WTC11 (cell line): Measurements from ENCODE around the gene HAGHL. TPM values are rescaled to one million over a fixed set of nuclear protein-coding genes. Genes with fewer than 3 reads are reported as not detected.
A peak's percentile ranks its signal among the peaks of the same experiment; 100 is the strongest.

ENCODE experiments used
- AFF4 ChIP-seq: sonication (generic); formaldehyde crosslinking; IDR thresholded peaks from 2 replicates; pipeline ENCODE4 v1.8.1; 2023; ENCODE audit warnings: mild to moderate bottlenecking, missing genetic modification reagents, borderline replicate concordance
- ATF1 ChIP-seq: sonication (generic); formaldehyde crosslinking; IDR thresholded peaks from 2 replicates; pipeline ENCODE4 v1.8.1; 2023; ENCODE audit warnings: mild to moderate bottlenecking, moderate library complexity, missing genetic modification reagents
- ATF2 ChIP-seq: sonication (generic); formaldehyde crosslinking; IDR thresholded peaks from 2 replicates; pipeline ENCODE4 v1.8.1; 2022; ENCODE audit warnings: low read depth, missing genetic modification reagents, borderline replicate concordance
- ATF6 ChIP-seq: sonication (generic); formaldehyde crosslinking; IDR thresholded peaks from 2 replicates; pipeline ENCODE4 v1.8.1; 2023; ENCODE audit warnings: mild to moderate bottlenecking, missing genetic modification reagents
- CBFB ChIP-seq: sonication (generic); formaldehyde crosslinking; IDR thresholded peaks from 2 replicates; pipeline ENCODE4 v1.8.1; 2022; ENCODE audit warnings: mild to moderate bottlenecking, low read depth, missing genetic modification reagents
- E2F1 ChIP-seq: sonication (generic); formaldehyde crosslinking; IDR thresholded peaks from 2 replicates; pipeline ENCODE4 v1.8.0; 2022; ENCODE audit warnings: mild to moderate bottlenecking, missing genetic modification reagents
- E2F4 ChIP-seq: sonication (generic); formaldehyde crosslinking; IDR thresholded peaks from 2 replicates; pipeline ENCODE4 v1.8.1; 2022; ENCODE audit warnings: low read depth, mild to moderate bottlenecking, moderate library complexity, missing genetic modification reagents, borderline replicate concordance
- ESRRA ChIP-seq: sonication (generic); formaldehyde crosslinking; IDR thresholded peaks from 2 replicates; pipeline ENCODE4 v1.8.1; 2022; ENCODE audit warnings: mild to moderate bottlenecking, missing genetic modification reagents, borderline replicate concordance
- GABPB1 ChIP-seq: sonication (generic); formaldehyde crosslinking; IDR thresholded peaks from 2 replicates; pipeline ENCODE4 v1.8.1; 2023; ENCODE audit warnings: mild to moderate bottlenecking, missing genetic modification reagents
- JAZF1 ChIP-seq: fragments of 250-450 bp; sonication (Bioruptor Pico); IDR thresholded peaks from 2 replicates; pipeline ENCODE4 v1.9.0; 2021; ENCODE audit warnings: moderate library complexity, mild to moderate bottlenecking, inconsistent platforms
- MXD4 ChIP-seq: fragments of 250-450 bp; sonication (Bioruptor Pico); IDR thresholded peaks from 2 replicates; pipeline ENCODE4 v1.8.0; 2021; ENCODE audit warnings: mild to moderate bottlenecking, moderate library complexity, borderline replicate concordance
- NFATC4 ChIP-seq: fragments of 250-450 bp; sonication (Bioruptor Pico); IDR thresholded peaks from 2 replicates; pipeline ENCODE4 v1.9.0; 2021; ENCODE audit warnings: mild to moderate bottlenecking
- NFYB ChIP-seq: sonication (generic); formaldehyde crosslinking; conservative IDR thresholded peaks from 2 replicates; pipeline ENCODE4 v1.8.0; 2022; ENCODE audit warnings: low read depth, missing genetic modification reagents
- NR1H2 ChIP-seq: sonication (generic); formaldehyde crosslinking; IDR thresholded peaks from 2 replicates; pipeline ENCODE4 v1.9.0; 2021; ENCODE audit warnings: mild to moderate bottlenecking, moderate library complexity, missing genetic modification reagents
- OVOL2 ChIP-seq: fragments of 250-450 bp; sonication (Bioruptor Pico); IDR thresholded peaks from 2 replicates; pipeline ENCODE4 v1.9.0; 2021; ENCODE audit warnings: mild to moderate bottlenecking, borderline replicate concordance
- PRDM15 ChIP-seq: sonication (generic); formaldehyde crosslinking; IDR thresholded peaks from 2 replicates; pipeline ENCODE4 v1.8.0; 2022; ENCODE audit warnings: missing genetic modification reagents
- PREB ChIP-seq: sonication (generic); formaldehyde crosslinking; IDR thresholded peaks from 2 replicates; pipeline ENCODE4 v1.8.1; 2022; ENCODE audit warnings: mild to moderate bottlenecking, missing genetic modification reagents, moderate library complexity, borderline replicate concordance
- SMAD4 ChIP-seq: sonication (generic); formaldehyde crosslinking; IDR thresholded peaks from 2 replicates; pipeline ENCODE4 v1.8.0; 2022; ENCODE audit warnings: mild to moderate bottlenecking, missing genetic modification reagents
- TEAD1 ChIP-seq: sonication (generic); formaldehyde crosslinking; IDR thresholded peaks from 2 replicates; pipeline ENCODE4 v1.8.0; 2022; ENCODE audit warnings: mild to moderate bottlenecking, missing genetic modification reagents
- ZMAT4 ChIP-seq: fragments of 250-450 bp; sonication (Bioruptor Pico); IDR thresholded peaks from 2 replicates; pipeline ENCODE4 v1.9.0; 2021; ENCODE audit warnings: mild to moderate bottlenecking
- ZNF263 ChIP-seq: sonication (generic); formaldehyde crosslinking; IDR thresholded peaks from 2 replicates; pipeline ENCODE4 v1.8.1; 2022; ENCODE audit warnings: low read depth, mild to moderate bottlenecking, moderate library complexity, missing genetic modification reagents
- total RNA-seq: library from RNA; stranded (reverse); gene quantifications from 3 replicates; pipeline ENCODE4 v1.2.3, GENCODE V29; 2021

The HAGHL gene
- total RNA-seq, 1 experiment from 2014 or later: 41.7 TPM

- TF ChIP-seq OVOL2 (CRISPR knock-in tag) (no peak), E2F4 (CRISPR knock-in tag) (peak; percentile 65; the same call in 1 of the 2 replicates), ZMAT4 (CRISPR knock-in tag) (no peak), ZNF263 (CRISPR knock-in tag) (no peak; the same call in 1 of the 2 replicates), E2F1 (peak; percentile 95), ESRRA (CRISPR knock-in tag) (peak; percentile 96), MXD4 (no peak), ATF6 (CRISPR knock-in tag) (no peak; the same call in 1 of the 2 replicates), NR1H2 (CRISPR knock-in tag) (no peak), ATF2 (no peak), NFYB (CRISPR knock-in tag) (peak; percentile 26), PRDM15 (CRISPR knock-in tag) (peak; percentile 50; the same call in 1 of the 2 replicates), ATF1 (CRISPR knock-in tag) (peak; percentile 92; the same call in 1 of the 2 replicates), TEAD1 (CRISPR knock-in tag) (peak; percentile 15; the same call in 1 of the 2 replicates), SMAD4 (CRISPR knock-in tag) (no peak), JAZF1 (CRISPR knock-in tag) (no peak), AFF4 (CRISPR knock-in tag) (no peak), NFATC4 (CRISPR knock-in tag) (0 out of 2 replicates have a peak, but pooled peaks have one; percentile 61), PREB (CRISPR knock-in tag) (peak; percentile 90), CBFB (peak; percentile 86; the same call in 1 of the 2 replicates), GABPB1 (CRISPR knock-in tag) (peak; percentile 76)
These were observed 5.7 kb upstream of the HAGHL start, which contains the start of gene ANTKMT (continued) for GRCh38 chr16:720990-721764.
